ENCODE results near the gene MYRIP. TPM values are rescaled to one million over a fixed set of nuclear protein-coding genes. Genes with fewer than 3 reads are reported as not detected.

Gene MYRIP
- total and polyA plus RNA-seq, 4 donors, result 0.98 to 11.7 (median 6.8) TPM

GRCh38 chr3:40211579-40211978 lies 402.2 kb downstream of the MYRIP start (continued):
- TF ChIP-seq ZBTB33 (IDR thresholded peaks at IDR 0.05) (no peak), HNF4G (IDR thresholded peaks at IDR 0.05) (no peak)

GRCh38 chr3:40213556-40213955 lies 404.1 kb downstream of the MYRIP start:
- Histone ChIP-seq H3K4me3 (ENCODE audit: low read depth in 1 of 3, low read length in 3 of 3) (no peak overlapping the region), H3K9ac (ENCODE audit: low read depth in 1 of 2, low read length in 2 of 2) (no peak overlapping the region), H3K9me3 (ENCODE audit: control insufficient read depth in 4 of 4, low read length in 3 of 4) (no peaks in the 10 kb centered on the region), H3K4me1 (ENCODE audit: control insufficient read depth in 4 of 4, insufficient read depth in 4 of 4, low read length in 3 of 4) (no peaks in the 10 kb centered on the region), H3K27me3 (ENCODE audit: control insufficient read depth in 4 of 4, insufficient read depth in 4 of 4, low read length in 3 of 4) (no peaks in the 10 kb centered on the region), H3K27ac (ENCODE audit: low read depth in 1 of 2, low read length in 2 of 2) (no peak overlapping the region), H3K36me3 (ENCODE audit: control insufficient read depth in 4 of 4, insufficient read depth in 3 of 4, low read depth in 1 of 4, low read length in 3 of 4) (peaks cover 0 to 17% (median 7%) of the 10 kb centered on the region in 4 donors)
- 76% methylated on average over 5 of the region's 5 CpGs for WGBS
- no peak for DNase-seq (ENCODE audit: low spot score)
- TF ChIP-seq NR2F2 (IDR thresholded peaks at IDR 0.05), result no peak

- no peak for DNase-seq (ENCODE audit: low spot score)
- Histone ChIP-seq H3K27me3 (ENCODE audit: control insufficient read depth in 4 of 4, insufficient read depth in 4 of 4, low read length in 3 of 4) (no peaks in the 10 kb centered on the region), H3K9me3 (ENCODE audit: control insufficient read depth in 4 of 4, low read length in 3 of 4) (no peaks in the 10 kb centered on the region), H3K9ac (ENCODE audit: low read depth in 1 of 2, low read length in 2 of 2) (no peak overlapping the region), H3K4me1 (ENCODE audit: control insufficient read depth in 4 of 4, insufficient read depth in 4 of 4, low read length in 3 of 4) (no peaks in the 10 kb centered on the region), H3K36me3 (ENCODE audit: control insufficient read depth in 4 of 4, insufficient read depth in 3 of 4, low read depth in 1 of 4, low read length in 3 of 4) (peaks cover 0 to 17% (median 7%) of the 10 kb centered on the region in 4 donors), H3K4me3 (ENCODE audit: low read depth in 1 of 3, low read length in 3 of 3) (no peak overlapping the region), H3K27ac (ENCODE audit: low read depth in 1 of 2, low read length in 2 of 2) (no peak overlapping the region)
- no peak for TF ChIP-seq ATF3 (IDR thresholded peaks at IDR 0.05)
- no peak for TF ChIP-seq RXRA (IDR thresholded peaks at IDR 0.05)
- no peak for TF ChIP-seq MAX (IDR thresholded peaks at IDR 0.05)
- TF ChIP-seq FOXA1 (IDR thresholded peaks at IDR 0.05), result no peak
Measured at GRCh38 chr3:40215015-40215414, 405.6 kb downstream of the MYRIP start.

- WGBS, result 94% methylated on average over 2 of the region's 2 CpGs
- Histone ChIP-seq H3K4me3 (ENCODE audit: low read depth in 1 of 3, low read length in 3 of 3) (no peak overlapping the region), H3K36me3 (ENCODE audit: control insufficient read depth in 4 of 4, insufficient read depth in 3 of 4, low read depth in 1 of 4, low read length in 3 of 4) (peaks cover 0 to 9% (median 2%) of the 10 kb centered on the region in 4 donors), H3K27me3 (ENCODE audit: control insufficient read depth in 4 of 4, insufficient read depth in 4 of 4, low read length in 3 of 4) (no peaks in the 10 kb centered on the region), H3K9me3 (ENCODE audit: control insufficient read depth in 4 of 4, low read length in 3 of 4) (no peaks in the 10 kb centered on the region), H3K27ac (ENCODE audit: low read depth in 1 of 2, low read length in 2 of 2) (no peak overlapping the region), H3K4me1 (ENCODE audit: control insufficient read depth in 4 of 4, insufficient read depth in 4 of 4, low read length in 3 of 4) (no peaks in the 10 kb centered on the region), H3K9ac (ENCODE audit: low read depth in 1 of 2, low read length in 2 of 2) (no peak overlapping the region)
- DNase-seq (ENCODE audit: low spot score), result no peak
- TF ChIP-seq ZBTB33 (IDR thresholded peaks at IDR 0.05) (no peak), CTCF (IDR thresholded peaks at IDR 0.05; ENCODE audit: low read depth, low read length, missing input control) (no peak), FOXA2 (IDR thresholded peaks at IDR 0.05) (no peak), RXRA (IDR thresholded peaks at IDR 0.05) (no peak), TAF1 (conservative IDR thresholded peaks at IDR 0.05) (no peak), HNF4A (conservative IDR thresholded peaks at IDR 0.05) (no peak), GABPA (IDR thresholded peaks at IDR 0.05 in 1 of 2, conservative IDR thresholded peaks at IDR 0.05 in 1 of 2) (no peak), SP1 (IDR thresholded peaks at IDR 0.05) (no peak), HNF4G (IDR thresholded peaks at IDR 0.05) (no peak)
Measured at GRCh38 chr3:40216471-40216870, 407.1 kb downstream of the MYRIP start.

All from liver (tissue), 9 donors.